H1 (cell line): ENCODE data around the gene SAMD4A. TPM values are rescaled to one million over a fixed set of nuclear protein-coding genes. Genes with fewer than 3 reads are reported as not detected.

Source experiments
- BRCA1 ChIP-seq: IDR thresholded peaks from 2 replicates; pipeline ENCODE4 v1.6.1; 2012; ENCODE audit warnings: low read depth, low read length, improper control_type of control experiment
- NANOG ChIP-seq: IDR thresholded peaks from 2 replicates; pipeline ENCODE4 v1.6.1; 2011; ENCODE audit warnings: low read length, low read depth, mild to moderate bottlenecking, inconsistent platforms; ENCODE audit not compliant: insufficient read depth, poor library complexity, severe bottlenecking
- SIN3A ChIP-seq, 2 experiments: IDR thresholded peaks in 1 of 2; conservative IDR thresholded peaks in 1 of 2; 2 replicates each; pipeline ENCODE4 v1.6.1; 2011 to 2012; ENCODE audit warnings: low read length in 2 of 2, improper control_type of control experiment in 1 of 2, low read depth in 1 of 2, mild to moderate bottlenecking in 1 of 2
- SP1 ChIP-seq: IDR thresholded peaks from 2 replicates; pipeline ENCODE4 v1.6.1; 2011; ENCODE audit warnings: low read depth, low read length
- polyA plus RNA-seq, 7 experiments: library from polyadenylated mRNA; depleted of rRNA in 3 of 7; stranded (reverse) in 5 of 7; unstranded in 2 of 7; fragments of >200 nt in 5 of 7; fragments of 200-250 nt in 2 of 7; gene quantifications; 1 replicate in 5 of 7; 2 replicates in 1 of 7; 4 replicates in 1 of 7; pipeline versions ENCODE4 v1.2.1 to v1.2.3, GENCODE V29; 2011 to 2013; ENCODE audit warnings: missing spikeins in 2 of 7, mixed read lengths in 2 of 7
- total RNA-seq: library from RNA; stranded (reverse); fragmentation: NEBNext Ultra II Directional; extraction: Animal tissue kit (Norgen Biotek cat#: 25700); gene quantifications from 2 replicates; pipeline ENCODE4 v1.2.1, GENCODE V29; 2021

SAMD4A gene
- total and polyA plus RNA-seq, 2 of the 8 experiments (the other 6 are each of a cell fraction or from before 2014, with no cell fraction given) = 2.4 to 12.3 TPM

DNA sequence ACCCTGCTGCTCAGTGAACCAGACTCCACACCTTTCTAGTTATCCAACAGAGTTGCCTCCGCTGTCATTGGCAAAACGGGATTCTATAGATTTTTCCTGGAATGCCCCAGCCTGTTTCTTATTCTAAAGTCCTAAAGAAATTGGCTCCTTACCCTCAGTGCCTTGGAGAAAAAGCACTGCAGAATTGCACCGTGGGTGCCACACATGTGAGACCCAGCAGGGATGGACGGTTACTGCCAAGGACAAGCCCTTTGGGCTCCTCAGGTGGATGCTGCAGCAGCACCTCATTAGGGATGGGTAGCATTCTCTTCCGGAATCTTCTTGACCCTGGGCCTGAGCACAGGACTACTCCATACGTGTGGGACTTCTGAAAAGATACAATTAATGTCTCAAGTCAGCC lies 214.2 kb downstream of the SAMD4A start (continued):
- TF ChIP-seq BRCA1 = no peak
- TF ChIP-seq NANOG = no peak
- no peak for TF ChIP-seq SIN3A (conservative IDR thresholded peaks at IDR 0.05 in 1 of 2, IDR thresholded peaks at IDR 0.05 in 1 of 2; ENCODE audit: low read depth in 1 of 2, low read length in 2 of 2)
- no peak for TF ChIP-seq SP1
